ENCODE data around the gene DNM1L. TPM values are rescaled to one million over a fixed set of nuclear protein-coding genes. Genes with fewer than 3 reads are reported as not detected.

The DNM1L gene
- total RNA-seq, 1 donor from 2014 or later: 59.6 TPM

DNA sequence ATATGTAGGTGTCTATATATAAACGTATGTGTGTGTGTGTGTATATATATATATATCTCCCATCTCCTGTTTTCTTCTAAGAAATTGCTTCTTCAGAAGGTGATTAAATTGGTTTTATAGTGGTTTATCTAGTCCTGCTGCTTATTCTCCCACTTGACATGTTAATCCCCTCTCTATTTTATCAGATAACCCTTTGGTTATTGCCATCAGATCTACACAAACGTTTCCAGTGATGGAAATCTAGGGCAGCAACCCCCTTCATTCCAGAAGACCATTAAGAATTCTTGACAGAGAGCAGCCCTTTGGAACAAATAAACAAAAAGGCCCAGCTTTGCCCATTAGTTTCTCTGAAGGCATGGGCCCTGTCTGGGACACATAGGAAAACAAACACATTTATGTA lies 110.8 kb downstream of the DNM1L start:
- no peak overlapping the region for H3K4me3 ChIP-seq
- H3K4me1 ChIP-seq: peaks cover 7% of the 10 kb centered on the region
- peaks cover 24% of the 10 kb centered on the region for H3K36me3 ChIP-seq
- H3K27me3 ChIP-seq (ENCODE audit: low read depth): no peaks in the 10 kb centered on the region
- DNase-seq: no peak
- intact Hi-C loops (cut with micrococcal nuclease): loop anchor here (10.0 kb wide), 1 partner anchor 125 kb away; no protein-coding TSS in a partner anchor
- H3K9me3 ChIP-seq (replicated peaks): no peaks in the 10 kb centered on the region
- TF ChIP-seq, protein P1, sequence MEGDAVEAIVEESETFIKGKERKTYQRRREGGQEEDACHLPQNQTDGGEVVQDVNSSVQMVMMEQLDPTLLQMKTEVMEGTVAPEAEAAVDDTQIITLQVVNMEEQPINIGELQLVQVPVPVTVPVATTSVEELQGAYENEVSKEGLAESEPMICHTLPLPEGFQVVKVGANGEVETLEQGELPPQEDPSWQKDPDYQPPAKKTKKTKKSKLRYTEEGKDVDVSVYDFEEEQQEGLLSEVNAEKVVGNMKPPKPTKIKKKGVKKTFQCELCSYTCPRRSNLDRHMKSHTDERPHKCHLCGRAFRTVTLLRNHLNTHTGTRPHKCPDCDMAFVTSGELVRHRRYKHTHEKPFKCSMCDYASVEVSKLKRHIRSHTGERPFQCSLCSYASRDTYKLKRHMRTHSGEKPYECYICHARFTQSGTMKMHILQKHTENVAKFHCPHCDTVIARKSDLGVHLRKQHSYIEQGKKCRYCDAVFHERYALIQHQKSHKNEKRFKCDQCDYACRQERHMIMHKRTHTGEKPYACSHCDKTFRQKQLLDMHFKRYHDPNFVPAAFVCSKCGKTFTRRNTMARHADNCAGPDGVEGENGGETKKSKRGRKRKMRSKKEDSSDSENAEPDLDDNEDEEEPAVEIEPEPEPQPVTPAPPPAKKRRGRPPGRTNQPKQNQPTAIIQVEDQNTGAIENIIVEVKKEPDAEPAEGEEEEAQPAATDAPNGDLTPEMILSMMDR (IDR thresholded peaks at IDR 0.05; ENCODE audit: borderline replicate concordance): no peak
- H3K27ac ChIP-seq (replicated peaks): no peak overlapping the region

DNA sequence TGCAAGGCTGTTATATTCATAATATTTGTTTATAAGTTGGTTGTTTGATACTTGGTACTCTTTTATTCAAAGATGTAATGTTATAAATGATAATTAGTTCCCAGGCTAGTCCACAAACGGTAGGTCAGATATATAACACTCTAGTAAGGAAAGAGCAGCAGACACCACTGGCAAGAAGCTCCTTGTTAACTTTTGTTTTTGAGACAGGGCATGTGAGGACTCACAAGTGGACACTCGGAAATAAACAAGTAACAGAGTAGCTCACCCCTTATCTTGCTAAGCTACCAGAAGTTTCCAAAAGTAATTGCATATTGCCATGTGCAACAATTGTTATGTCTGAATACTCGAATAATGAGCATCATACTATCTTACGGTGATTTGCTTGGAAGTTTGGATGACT lies 115.2 kb downstream of the DNM1L start:
- peaks cover 21% of the 10 kb centered on the region for H3K4me1 ChIP-seq
- TF ChIP-seq, protein P1 (IDR thresholded peaks at IDR 0.05; ENCODE audit: borderline replicate concordance): no peak

More for the DNA sequence above, 115.2 kb downstream of the DNM1L start:
- Histone ChIP-seq H3K36me3 (peaks cover 31% of the 10 kb centered on the region), H3K9me3 (replicated peaks) (no peaks in the 10 kb centered on the region), H3K4me3 (no peak overlapping the region), H3K27me3 (ENCODE audit: low read depth) (no peaks in the 10 kb centered on the region), H3K27ac (replicated peaks) (no peak overlapping the region)
- no peak for DNase-seq
- intact Hi-C loops (cut with micrococcal nuclease): no loop called here

Other genes starting within 250 kb of the DNM1L start
- gene YARS2, start 76.6 kb downstream of the DNM1L start, total RNA-seq: 11.6 TPM
- 428 TPM for gene PKP2, start 217.5 kb downstream of the DNM1L start, total RNA-seq